ENCODE data around the gene RALGAPB.
"Not testable (repeated sequence)": the region's sequence is repeated elsewhere in the genome, so short reads cannot be mapped to it uniquely, and the experiment has no call there.

Gene RALGAPB

GRCh38 chr20:38584099-38584763 is 111.6 kb downstream of the RALGAPB start:
- no peak for DNase-seq (ENCODE audit: low read depth)

- no peak for DNase-seq (ENCODE audit: low read depth)
Observed at GRCh38 chr20:38585404-38586180, 112.9 kb downstream of the RALGAPB start.

DNA sequence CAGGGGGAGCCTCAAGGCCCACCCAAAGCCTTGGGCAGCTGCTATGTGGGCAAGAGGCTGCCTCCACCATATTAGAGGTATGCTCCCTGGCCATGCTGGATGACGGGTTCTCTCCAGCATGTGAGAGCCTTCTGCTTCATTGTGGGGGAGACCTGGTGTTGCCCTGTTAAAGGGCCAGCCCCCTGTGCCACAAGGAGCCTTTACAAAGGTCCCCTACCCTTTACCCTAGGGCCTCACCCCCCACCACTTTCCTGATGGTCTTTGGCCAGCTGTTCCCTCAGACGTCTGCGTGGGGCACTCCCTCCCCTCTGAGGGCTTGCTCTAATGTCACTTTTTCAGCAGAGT is 113.5 kb downstream of the RALGAPB start:
- no peak for DNase-seq (ENCODE audit: low read depth)

- DNase-seq (ENCODE audit: low read depth) = no peak
Observed at GRCh38 chr20:38588303-38588702, 115.7 kb downstream of the RALGAPB start.

DNA sequence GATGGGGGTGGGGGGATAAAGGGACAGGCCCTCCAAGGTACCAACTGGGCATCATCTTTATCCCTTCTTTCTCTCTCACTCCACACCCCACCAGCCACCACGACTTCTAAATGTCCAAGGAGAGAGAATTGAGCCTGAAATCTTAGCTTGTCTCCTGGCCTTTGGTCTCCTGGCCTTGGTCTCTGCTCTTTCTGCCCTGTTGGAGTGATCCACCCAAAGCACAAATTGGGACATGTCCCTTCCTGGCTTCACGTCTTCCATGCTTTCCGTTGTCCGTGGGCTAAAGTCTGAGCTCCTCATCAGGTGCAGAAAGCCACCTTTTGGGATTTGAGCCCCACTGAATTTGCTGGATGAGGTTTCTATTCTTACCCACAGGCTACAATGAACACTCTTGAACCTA is 116.7 kb downstream of the RALGAPB start:
- no peak for DNase-seq (ENCODE audit: low read depth)

DNA sequence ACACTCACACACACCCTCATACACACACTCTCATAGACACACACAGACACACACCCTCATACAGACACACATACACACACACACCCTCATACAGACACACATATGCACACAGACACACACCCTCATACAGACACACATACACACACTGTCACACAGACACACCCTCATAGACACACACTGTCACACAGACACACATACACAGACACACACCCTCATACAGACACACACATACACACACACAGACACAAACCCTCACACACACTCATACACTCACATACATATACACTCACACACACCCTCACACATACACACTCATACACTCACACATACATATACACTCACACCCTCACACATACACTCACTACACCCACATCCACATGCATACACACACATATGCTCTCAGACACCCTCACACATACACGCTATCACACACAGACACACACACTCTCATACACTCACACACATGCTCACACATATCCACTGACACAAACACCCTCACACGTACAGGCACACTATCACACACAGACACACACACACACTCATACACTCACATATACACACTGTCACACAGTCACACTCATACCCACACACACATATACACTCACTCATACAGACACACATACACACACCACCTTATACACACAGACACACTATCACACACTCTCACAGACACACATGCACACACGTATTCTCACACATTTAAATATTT is 117.5 kb downstream of the RALGAPB start:
- DNase-seq (ENCODE audit: low read depth) = no peak

- DNase-seq (ENCODE audit: low read depth) = no peak
Observed at GRCh38 chr20:38590676-38591473, 118.2 kb downstream of the RALGAPB start.

DNA sequence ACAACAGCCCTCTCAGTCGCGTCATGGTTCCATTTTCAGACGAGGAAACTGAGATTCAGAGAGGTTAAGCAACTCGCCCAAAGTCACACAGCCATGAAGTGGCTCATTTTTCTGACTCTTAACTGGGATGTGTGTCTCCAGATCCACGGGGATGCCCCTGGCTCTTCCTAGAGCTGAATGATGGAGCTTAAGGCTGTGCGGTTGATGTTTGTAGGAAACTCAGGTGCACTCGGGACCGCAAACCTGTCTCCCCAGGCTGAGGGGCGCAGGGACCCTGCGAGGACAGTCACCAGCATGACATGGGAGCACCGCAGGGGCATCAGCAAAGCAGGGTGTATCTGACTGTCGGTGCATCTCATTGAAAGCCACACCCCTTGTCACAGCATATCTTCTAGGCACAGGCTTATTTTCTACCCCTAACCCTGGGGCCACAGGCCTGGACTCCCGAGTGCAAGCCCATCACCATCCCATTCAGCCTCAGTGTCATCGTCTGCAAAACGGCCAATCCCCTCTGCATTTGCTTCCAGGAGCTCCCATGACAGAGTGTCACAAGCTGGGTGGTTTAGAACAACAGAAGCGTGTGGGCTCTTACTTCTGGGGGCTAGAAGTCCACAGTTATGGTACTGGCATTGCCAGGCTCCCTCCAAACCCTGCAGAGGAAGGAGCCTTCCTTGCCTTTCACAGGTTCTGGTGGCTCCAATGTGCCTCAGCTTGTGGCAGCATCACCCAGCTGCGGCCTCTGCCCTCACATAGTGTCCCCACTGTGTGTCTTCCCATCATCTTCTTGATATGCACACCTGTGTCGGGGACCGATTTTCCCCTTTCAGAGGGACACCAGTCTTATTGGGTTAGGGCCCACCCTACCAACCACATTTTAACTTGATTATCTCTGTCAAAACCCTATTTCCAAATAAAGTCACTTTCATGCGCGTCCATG is 119.1 kb downstream of the RALGAPB start:
- DNase-seq (ENCODE audit: low read depth) = no peak

DNA sequence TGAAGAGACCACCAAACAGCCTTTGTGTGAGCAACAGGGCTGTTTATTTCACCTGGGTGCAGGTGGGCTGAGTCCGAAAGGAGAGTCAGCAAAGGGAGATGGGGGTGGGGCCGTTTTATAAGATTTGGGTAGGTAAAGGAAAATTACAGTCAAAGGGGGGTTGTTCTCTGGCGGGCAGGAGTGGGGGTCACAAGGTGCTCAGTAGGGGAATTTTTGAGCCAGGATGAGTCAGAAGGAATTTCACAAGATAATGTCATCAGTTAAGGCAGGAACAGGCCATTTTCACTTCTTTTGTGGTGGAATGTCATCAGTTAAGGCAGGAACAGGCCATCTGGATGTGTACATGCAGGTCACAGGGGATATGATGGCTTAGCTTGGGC is 119.8 kb downstream of the RALGAPB start:
- not testable (repeated sequence) for DNase-seq (ENCODE audit: low read depth)

GRCh38 chr20:38594281-38594680 is 121.6 kb downstream of the RALGAPB start:
- DNase-seq (ENCODE audit: low read depth) = not testable (repeated sequence)

DNA sequence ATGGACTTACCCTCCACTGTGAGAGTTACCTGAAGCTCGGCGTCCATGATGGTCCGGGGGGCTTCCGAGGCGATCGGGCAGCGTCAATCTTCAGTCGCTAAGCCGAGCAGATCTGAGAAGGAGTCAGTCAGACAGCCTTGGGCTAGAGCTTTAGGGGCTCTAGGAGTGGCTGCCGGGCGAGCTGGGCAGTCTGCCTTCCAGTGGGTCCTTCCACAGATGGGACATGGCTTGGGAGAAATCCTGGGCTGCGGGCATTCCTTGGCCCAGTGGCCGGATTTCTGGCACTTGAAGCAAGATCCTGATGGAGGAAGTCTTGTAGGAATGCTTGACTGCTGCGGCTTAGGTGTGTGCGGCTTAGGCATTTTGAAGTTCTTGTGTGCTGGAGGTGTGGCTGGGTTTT is 123.2 kb downstream of the RALGAPB start:
- not testable (repeated sequence) for DNase-seq (ENCODE audit: low read depth)

GRCh38 chr20:38599410-38599882 is 126.8 kb downstream of the RALGAPB start:
- DNase-seq (ENCODE audit: low read depth) = no peak

- DNase-seq (ENCODE audit: low read depth) = no peak
Observed at GRCh38 chr20:38600057-38600456, 127.4 kb downstream of the RALGAPB start.

DNA sequence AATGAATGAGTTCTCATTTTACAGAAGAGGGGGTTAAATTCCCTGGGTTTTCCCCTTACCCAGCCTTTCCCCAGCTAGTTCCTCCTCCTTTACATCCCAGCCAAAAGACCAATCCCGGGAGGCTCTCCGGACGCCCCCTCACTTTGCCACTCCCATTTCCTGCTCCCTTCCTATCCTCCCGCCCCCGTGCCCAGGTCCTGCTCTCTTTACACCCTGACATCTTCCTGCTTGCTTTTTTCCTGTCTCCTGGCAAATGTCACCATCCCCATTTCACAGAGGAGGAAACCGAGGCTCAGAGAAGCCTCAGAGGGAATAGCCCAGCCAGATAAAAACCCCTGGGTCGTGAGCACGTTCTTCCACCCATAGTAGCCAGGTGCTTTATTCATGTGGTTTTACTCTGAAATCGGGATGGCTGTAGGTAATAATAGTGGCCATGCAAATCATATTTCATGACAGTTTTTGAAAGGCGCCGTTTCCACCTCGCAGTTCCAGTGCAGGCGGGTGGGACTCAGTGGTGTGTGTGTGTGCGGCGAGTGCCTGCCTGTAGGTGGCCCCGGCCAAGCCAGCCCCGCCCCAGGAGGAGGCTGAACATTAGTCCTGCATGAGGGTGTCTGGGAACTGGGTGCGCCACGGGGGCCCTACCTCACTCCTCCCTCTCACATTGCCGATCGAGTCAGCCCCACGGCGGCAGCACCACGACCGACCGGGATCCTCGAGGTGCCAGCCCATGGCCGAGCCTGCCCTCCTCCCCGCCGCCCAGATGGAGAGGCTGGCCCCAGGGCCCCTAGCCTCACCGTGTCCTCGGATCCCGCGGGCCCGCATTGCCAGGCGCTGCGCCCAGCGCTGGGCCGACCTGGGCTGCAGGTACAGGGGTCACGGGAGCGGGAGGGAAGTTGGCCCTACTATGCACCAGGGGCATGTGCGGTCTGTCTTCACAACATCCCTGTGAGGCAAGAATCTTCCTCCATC is 128.9 kb downstream of the RALGAPB start, which contains the start of gene ARHGAP40:
ARHGAP40 (plus strand) TSS at position 594 of the 969 bp plus-strand sequence.
- DNase-seq (ENCODE audit: low read depth) = no peak

DNA sequence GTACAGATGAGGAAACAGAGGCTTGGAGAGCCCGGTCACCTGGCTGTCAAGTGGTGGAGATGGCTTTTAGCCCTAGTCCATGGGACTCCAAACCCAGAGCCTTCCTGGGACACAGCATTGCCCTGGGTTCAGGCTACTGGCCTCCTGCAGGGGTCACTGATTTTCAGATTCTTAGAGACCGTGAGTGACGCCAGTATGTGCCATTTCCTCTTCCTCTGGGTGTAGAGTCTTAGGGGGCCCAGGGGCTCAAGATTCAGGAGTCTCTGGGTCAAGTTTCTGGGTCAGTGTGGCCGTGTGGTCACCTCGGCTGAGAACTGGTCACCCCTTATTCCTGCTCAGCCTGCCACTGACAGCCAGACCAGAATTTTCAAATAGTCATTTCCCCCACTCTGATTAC is 129.5 kb downstream of the RALGAPB start:
- DNase-seq (ENCODE audit: low read depth) = no peak

- no peak for DNase-seq (ENCODE audit: low read depth)
Observed at GRCh38 chr20:38603286-38603685, 130.6 kb downstream of the RALGAPB start.

GRCh38 chr20:38604873-38605303 is 132.2 kb downstream of the RALGAPB start:
- no peak for DNase-seq (ENCODE audit: low read depth)

- no peak for DNase-seq (ENCODE audit: low read depth)
Observed at GRCh38 chr20:38607351-38607750, 134.7 kb downstream of the RALGAPB start.

DNA sequence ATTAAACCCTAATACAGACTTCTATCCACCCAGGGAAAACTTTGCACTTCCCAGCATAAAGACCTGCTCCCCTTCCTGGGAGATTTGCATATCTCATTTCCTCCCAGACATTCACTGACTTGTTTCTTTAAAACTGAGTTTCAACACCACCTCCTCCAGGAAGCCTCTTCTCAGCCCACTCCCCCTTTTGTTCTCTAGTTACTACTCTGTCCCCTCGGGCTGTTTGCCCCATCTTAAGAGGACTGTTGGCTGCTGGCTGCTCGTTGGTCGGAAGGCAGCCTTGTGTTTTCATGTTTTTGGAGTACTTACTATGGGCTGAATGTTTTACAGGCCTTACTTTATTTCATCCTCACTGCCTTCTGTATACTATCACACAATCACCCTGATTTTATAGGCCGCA is 135.5 kb downstream of the RALGAPB start:
- DNase-seq (ENCODE audit: low read depth) = no peak

GRCh38 chr20:38609815-38610214 is 137.2 kb downstream of the RALGAPB start:
- no peak for DNase-seq (ENCODE audit: low read depth)

All from stimulated activated CD8-positive, alpha-beta memory T cell treated with anti-CD3 and anti-CD28 coated beads, Interleukin-7, amount 100 ng/mL, for 24 hours (primary cell).